Retinal pigment epithelial cell (primary cell): Measurements from ENCODE around the gene SERPINF2.
"Not testable (repeated sequence)": the region's sequence is repeated elsewhere in the genome, so short reads cannot be mapped to it uniquely, and the experiment has no call there.

Source experiments
- DNase-seq: peaks from one replicate; pipeline ENCODE4 v3.0.0-alpha.2; 2010; ENCODE audit warnings: low read depth
- H3K4me3 ChIP-seq: 2 replicates; pipeline ENCODE4 v1.5.1; 2011; ENCODE audit warnings: mild to moderate bottlenecking, low read length, control low read depth, moderate library complexity
- TF ChIP-seq, protein P1 (sequence below): conservative IDR thresholded peaks from 2 replicates; pipeline ENCODE4 v1.5.1; 2011; ENCODE audit warnings: low read depth, low read length, control low read depth, inconsistent platforms

SERPINF2 gene

DNA sequence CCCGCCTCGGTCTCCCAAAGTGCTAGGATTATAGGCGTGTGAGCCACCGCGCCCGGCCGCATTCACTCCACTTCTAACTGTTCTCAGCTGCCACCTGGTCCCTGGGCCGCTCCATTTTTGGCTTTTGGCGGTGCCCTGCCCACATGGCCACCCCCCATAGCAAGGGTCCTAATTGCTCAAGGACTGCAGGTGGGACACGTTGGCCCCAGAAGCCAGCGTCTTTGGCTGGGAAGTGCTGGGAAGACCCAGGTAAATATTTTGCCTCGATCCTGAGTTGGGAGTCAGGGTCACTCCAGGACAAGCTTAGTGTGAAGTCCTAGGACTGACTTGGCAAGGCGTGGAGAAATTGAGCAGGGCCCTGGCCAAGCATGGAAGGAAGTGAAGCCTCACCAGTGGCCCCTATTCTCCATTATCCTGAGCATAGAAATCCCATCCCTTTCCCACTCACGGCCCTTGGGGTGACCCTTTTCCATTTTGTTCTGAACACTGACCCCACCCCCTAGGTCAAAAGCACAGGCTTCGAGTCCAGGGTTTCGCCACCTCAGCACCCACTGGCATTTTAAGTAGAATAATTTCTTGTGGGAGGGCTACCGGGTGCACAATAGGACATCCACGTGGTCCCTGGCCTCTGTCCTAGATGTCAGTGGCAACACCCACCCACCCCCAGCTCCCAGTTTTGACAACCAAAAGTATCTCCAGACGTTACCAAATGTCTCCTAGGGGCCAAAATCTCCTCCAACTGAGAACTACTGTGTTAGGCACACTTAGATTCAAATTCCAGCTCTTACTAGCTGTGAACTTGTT, 24.1 kb upstream of the SERPINF2 start:
- DNase-seq = no peak
- TF ChIP-seq, protein P1, sequence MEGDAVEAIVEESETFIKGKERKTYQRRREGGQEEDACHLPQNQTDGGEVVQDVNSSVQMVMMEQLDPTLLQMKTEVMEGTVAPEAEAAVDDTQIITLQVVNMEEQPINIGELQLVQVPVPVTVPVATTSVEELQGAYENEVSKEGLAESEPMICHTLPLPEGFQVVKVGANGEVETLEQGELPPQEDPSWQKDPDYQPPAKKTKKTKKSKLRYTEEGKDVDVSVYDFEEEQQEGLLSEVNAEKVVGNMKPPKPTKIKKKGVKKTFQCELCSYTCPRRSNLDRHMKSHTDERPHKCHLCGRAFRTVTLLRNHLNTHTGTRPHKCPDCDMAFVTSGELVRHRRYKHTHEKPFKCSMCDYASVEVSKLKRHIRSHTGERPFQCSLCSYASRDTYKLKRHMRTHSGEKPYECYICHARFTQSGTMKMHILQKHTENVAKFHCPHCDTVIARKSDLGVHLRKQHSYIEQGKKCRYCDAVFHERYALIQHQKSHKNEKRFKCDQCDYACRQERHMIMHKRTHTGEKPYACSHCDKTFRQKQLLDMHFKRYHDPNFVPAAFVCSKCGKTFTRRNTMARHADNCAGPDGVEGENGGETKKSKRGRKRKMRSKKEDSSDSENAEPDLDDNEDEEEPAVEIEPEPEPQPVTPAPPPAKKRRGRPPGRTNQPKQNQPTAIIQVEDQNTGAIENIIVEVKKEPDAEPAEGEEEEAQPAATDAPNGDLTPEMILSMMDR = no peak
- H3K4me3 ChIP-seq = no peak overlapping the region

DNA sequence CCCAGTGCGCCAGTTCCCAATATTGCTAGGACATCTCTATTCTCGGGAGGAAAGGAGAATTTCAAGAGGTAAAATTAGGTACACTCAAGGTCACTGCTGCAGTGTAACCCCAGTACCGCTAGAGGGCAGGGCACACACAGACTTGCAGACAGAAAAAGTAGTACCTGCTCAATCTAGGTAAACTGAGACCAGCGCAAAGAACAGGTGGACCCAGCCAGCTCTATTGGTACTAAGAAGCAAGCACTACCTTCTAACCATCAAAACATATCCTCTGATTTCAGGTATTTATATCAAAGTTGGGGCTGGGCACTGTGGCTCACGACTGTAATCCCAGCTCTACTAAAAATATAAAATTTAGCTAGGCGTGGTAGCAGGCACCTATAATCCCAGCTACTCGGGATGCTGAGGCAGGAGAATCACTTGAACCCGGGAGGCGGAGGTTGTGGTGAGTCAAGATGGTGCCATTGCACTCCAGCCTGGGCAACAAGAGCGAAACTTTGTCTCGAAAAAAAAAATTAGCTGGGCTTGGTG, 21.8 kb upstream of the SERPINF2 start:
- TF ChIP-seq, protein P1 = peak; percentile 99
- H3K4me3 ChIP-seq = no peak overlapping the region
- no peak for DNase-seq

DNA sequence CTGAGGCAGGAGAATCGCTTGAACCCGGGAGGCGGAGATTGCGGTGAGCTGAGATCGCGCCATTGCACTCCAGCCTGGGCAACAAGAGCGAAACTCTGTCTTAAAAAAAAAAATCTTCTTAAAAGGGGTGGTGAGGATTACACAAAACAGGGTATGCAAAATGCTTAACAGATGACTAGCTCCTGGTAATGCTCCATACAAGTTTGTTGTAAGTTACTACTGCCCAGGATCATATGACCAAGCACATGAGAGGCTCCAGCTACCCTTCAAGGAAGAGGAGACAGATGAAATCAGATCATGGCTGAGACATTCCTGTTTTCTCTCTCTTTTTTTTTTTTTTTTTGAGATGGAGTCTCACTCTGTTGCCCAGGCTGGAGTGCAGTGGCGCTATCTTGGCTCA, 20.6 kb upstream of the SERPINF2 start:
- H3K4me3 ChIP-seq, DNase-seq: not testable (repeated sequence)

DNA sequence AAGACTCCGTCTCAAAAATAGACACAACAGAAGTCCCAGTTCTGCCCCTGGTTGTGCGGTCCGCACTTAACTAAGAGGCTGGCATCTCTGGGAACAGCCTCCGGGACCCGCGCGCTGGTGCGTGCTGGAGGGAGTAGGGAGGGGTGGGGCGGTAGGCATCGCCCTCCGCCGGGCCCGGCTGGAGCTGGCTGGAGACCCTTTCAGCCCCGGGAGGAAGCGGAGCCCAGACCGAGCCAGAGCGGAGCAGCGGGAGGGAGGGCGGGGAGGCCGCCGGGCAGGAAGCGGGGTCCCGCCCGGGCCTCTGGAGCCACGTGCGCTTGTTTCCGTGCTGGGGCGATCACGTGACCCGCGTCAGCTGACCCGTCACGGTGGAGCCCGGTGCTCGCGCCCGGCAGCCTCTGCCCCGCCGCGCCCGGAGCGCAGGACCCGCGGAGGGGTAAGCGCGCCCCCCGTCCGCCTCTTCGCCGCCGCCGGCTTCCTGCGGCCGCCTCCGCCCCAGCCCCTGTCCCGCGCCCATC, 18.3 kb upstream of the SERPINF2 start, which contains the start of gene WDR81:
Gene WDR81, plus strand, starts transcription at position 354 of the 518 bp plus-strand sequence. CDS start 256 bp downstream, outside the sequence.
- no peak for DNase-seq
- TF ChIP-seq, protein P1 = no peak
- peak within 1 kb of the TSS; percentile 44 for H3K4me3 ChIP-seq

DNA sequence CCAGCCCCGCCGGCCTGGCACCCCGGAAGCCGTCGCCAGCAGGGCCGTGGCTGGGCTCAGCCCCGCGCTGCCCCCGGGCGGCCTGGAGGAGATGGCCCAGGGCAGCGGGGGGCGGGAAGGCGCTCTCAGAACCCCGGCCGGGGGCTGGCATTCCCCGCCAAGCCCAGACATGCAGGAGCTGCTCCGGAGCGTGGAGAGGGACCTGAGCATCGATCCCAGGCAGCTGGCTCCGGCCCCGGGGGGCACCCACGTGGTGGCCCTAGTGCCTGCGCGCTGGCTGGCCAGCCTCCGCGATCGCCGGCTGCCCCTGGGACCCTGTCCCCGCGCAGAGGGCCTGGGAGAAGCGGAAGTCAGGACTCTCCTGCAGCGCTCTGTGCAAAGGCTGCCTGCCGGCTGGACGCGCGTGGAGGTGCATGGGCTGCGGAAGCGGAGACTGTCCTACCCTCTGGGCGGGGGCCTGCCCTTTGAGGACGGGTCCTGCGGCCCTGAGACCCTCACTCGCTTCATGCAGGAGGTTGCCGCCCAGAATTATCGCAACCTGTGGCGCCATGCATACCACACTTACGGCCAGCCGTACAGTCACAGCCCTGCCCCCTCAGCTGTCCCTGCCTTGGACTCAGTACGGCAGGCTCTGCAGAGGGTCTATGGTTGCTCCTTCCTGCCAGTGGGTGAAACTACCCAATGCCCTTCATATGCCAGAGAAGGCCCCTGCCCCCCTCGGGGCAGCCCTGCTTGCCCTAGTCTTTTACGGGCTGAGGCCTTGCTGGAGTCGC, 17.6 kb upstream of the SERPINF2 start:
- TF ChIP-seq, protein P1 = no peak
- H3K4me3 ChIP-seq = peak overlapping the region; percentile 41
- no peak for DNase-seq

DNA sequence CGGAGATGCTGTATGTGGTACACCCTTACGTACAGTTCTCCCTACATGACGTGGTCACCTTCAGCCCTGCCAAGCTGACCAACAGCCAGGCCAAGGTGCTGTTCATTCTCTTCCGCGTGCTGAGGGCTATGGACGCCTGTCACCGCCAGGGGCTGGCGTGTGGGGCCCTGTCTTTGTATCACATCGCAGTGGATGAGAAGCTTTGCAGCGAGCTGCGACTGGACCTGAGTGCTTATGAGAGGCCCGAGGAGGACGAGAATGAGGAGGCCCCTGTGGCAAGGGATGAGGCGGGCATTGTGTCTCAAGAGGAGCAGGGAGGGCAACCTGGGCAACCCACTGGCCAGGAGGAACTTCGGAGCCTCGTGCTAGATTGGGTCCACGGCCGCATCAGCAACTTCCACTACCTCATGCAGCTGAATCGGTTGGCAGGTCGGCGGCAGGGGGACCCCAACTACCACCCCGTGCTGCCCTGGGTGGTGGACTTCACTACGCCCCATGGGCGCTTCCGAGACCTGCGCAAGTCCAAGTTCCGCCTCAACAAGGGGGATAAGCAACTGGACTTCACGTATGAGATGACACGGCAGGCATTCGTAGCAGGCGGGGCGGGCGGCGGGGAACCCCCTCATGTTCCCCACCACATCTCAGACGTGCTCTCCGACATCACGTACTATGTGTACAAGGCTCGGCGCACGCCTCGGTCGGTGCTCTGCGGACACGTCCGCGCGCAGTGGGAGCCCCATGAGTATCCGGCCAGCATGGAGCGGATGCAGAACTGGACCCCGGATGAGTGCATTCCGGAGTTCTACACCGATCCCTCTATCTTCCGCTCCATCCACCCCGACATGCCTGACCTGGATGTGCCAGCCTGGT, 16.8 kb upstream of the SERPINF2 start:
- no peak for DNase-seq
- no peak overlapping the region for H3K4me3 ChIP-seq
- TF ChIP-seq, protein P1 = no peak
